Bronchial epithelial cell (primary cell): ENCODE measurements around the gene PIGW. TPM values are rescaled to one million over a fixed set of nuclear protein-coding genes. Genes with fewer than 3 reads are reported as not detected.

Source experiments
- DNase-seq: peaks from one replicate; pipeline ENCODE4 v3.0.0-alpha.2; 2010; ENCODE audit warnings: low read depth
- FAIRE-seq: peaks from 2 replicates; lab custom pipeline; 2011; peaks lifted over from hg19 to GRCh38; lab: Jason Lieb, UNC
- H3K27me3 ChIP-seq: 2 replicates; pipeline ENCODE4 v1.5.1; 2011; ENCODE audit warnings: low read length; ENCODE audit not compliant: control insufficient read depth, insufficient read depth
- H3K36me3 ChIP-seq: 2 replicates; pipeline ENCODE4 v1.5.1; 2011; ENCODE audit warnings: low read length; ENCODE audit not compliant: control insufficient read depth, insufficient read depth
- H3K4me3 ChIP-seq: 2 replicates; pipeline ENCODE4 v1.5.1; 2011; ENCODE audit warnings: mild to moderate bottlenecking, low read depth, low read length, control low read depth
- total RNA-seq: library from RNA; depleted of rRNA; stranded (reverse); fragments of >200 nt; gene quantifications from 2 replicates; pipeline ENCODE4 v1.2.1, GENCODE V29; 2014
- TF ChIP-seq, protein P1 (sequence below): IDR thresholded peaks from 2 replicates; pipeline ENCODE4 v1.5.1; 2011; ENCODE audit warnings: mild to moderate bottlenecking, moderate library complexity, low read length, control low read depth, inconsistent platforms; ENCODE audit not compliant: insufficient read depth, severe bottlenecking

The PIGW gene
- total RNA-seq, 1 donor from 2014 or later, result 9.2 TPM

DNA sequence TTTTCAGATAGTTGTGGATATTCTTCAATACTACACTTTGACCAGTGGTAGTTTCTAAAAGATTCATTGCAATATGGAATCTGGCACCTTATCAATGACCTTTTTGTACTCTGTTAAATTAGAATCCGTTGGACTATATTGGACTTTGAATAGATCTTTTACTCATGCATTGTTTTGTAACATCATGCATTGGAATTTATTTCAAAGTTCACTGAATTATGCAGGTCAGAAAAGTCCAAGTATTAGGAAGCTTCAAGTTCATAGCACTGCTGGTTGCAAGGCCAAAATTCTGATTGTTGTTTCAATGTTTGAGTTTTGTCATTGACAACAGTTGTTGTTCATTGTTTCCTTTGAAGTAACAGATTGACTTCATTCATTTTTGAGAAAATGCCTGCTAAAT, 49.0 kb downstream of the PIGW start:
- FAIRE-seq, result no peak

DNA sequence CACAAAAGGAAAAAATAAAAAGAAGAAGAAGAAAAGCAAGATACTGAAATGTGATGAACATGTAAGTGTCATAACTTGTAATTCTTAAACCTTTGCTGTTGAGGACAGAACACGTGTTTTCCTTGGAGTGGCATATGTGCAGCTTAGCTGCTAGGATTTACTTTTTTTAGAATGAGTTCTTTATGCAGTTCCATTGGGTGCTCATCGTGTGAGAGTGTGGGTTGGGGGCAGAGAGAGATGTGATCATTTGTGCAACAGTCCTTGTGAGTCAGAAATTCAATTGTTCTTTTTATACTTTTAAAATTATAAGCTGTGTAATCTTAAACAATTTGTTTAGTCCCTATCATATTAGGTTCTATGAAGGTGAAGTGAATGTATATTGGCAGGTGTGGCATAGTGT, 51.4 kb downstream of the PIGW start:
- Histone ChIP-seq H3K4me3 (no peak overlapping the region), H3K36me3 (peaks cover 10% of the 10 kb centered on the region), H3K27me3 (no peaks in the 10 kb centered on the region)
- FAIRE-seq, result no peak
- TF ChIP-seq, protein P1, sequence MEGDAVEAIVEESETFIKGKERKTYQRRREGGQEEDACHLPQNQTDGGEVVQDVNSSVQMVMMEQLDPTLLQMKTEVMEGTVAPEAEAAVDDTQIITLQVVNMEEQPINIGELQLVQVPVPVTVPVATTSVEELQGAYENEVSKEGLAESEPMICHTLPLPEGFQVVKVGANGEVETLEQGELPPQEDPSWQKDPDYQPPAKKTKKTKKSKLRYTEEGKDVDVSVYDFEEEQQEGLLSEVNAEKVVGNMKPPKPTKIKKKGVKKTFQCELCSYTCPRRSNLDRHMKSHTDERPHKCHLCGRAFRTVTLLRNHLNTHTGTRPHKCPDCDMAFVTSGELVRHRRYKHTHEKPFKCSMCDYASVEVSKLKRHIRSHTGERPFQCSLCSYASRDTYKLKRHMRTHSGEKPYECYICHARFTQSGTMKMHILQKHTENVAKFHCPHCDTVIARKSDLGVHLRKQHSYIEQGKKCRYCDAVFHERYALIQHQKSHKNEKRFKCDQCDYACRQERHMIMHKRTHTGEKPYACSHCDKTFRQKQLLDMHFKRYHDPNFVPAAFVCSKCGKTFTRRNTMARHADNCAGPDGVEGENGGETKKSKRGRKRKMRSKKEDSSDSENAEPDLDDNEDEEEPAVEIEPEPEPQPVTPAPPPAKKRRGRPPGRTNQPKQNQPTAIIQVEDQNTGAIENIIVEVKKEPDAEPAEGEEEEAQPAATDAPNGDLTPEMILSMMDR, result no peak
- DNase-seq, result no peak

More for the DNA sequence above, 49.0 kb downstream of the PIGW start:
- TF ChIP-seq, protein P1, result no peak
- no peak overlapping the region for H3K4me3 ChIP-seq
- no peak for DNase-seq
- peaks cover 14% of the 10 kb centered on the region for H3K36me3 ChIP-seq
- no peaks in the 10 kb centered on the region for H3K27me3 ChIP-seq

Other genes with a start within 250 kb of the PIGW start
- not detected in 2 replicates for gene TBC1D3G, start 211.1 kb upstream of the PIGW start, total RNA-seq
- gene TBC1D3H, start 146.6 kb upstream of the PIGW start, total RNA-seq, result not detected in 2 replicates
- 30.6 and 33.7 TPM in 2 replicates for gene ZNHIT3, start 48.3 kb upstream of the PIGW start, total RNA-seq
- 73.5 TPM in 2 replicates for gene MYO19, start 119 bp upstream of the PIGW start, total RNA-seq
- gene GGNBP2, start 9.9 kb downstream of the PIGW start, total RNA-seq, result 92.6 and 94.3 TPM in 2 replicates
- 7.9 and 14.8 TPM in 2 replicates for gene DHRS11, start 56.9 kb downstream of the PIGW start, total RNA-seq
- 3.2 and 6.1 TPM in 2 replicates for gene MRM1, start 66.6 kb downstream of the PIGW start, total RNA-seq